HepG2 (cell line): ENCODE measurements around the gene CCDC70. TPM values are rescaled to one million over a fixed set of nuclear protein-coding genes. Genes with fewer than 3 reads are reported as not detected.

Experiments used
- BCL6 ChIP-seq: IDR thresholded peaks from 2 replicates; pipeline ENCODE4 v1.6.1; 2016; ENCODE audit warnings: missing genetic modification reagents, missing compliant biosample characterization
- E2F1 ChIP-seq: sonication (generic); formaldehyde crosslinking; IDR thresholded peaks from 2 replicates; pipeline ENCODE4 v1.5.0; 2020; ENCODE audit warnings: missing genetic modification reagents
- EP300 ChIP-seq, 3 experiments: sonication (generic) in 1 of 3; formaldehyde crosslinking in 1 of 3; IDR thresholded peaks; 2 replicates each; pipeline versions ENCODE4 v1.5.1 to v1.6.1; 2011 to 2020; ENCODE audit warnings: low read depth in 2 of 3, low read length in 2 of 3, borderline replicate concordance in 1 of 3, improper control_type of control experiment in 1 of 3, mild to moderate bottlenecking in 1 of 3, missing genetic modification reagents in 1 of 3, moderate library complexity in 1 of 3
- GMEB2 ChIP-seq: IDR thresholded peaks from 2 replicates; pipeline ENCODE4 v1.6.1; 2016; ENCODE audit warnings: missing biosample characterization, missing genetic modification reagents, low read depth
- HNRNPL ChIP-seq: fragments of 200-400 bp; formaldehyde crosslinking; IDR thresholded peaks from 2 replicates; pipeline ENCODE4 v1.6.1; 2017; ENCODE audit warnings: mild to moderate bottlenecking, low read depth, low read length
- KDM1A ChIP-seq: IDR thresholded peaks from 2 replicates; pipeline ENCODE4 v1.6.1; 2016; ENCODE audit warnings: missing compliant biosample characterization
- PTBP1 ChIP-seq: fragments of 200-400 bp; formaldehyde crosslinking; IDR thresholded peaks from 2 replicates; pipeline ENCODE4 v1.6.1; 2018; ENCODE audit warnings: low read length, low read depth; ENCODE audit not compliant: poor library complexity, severe bottlenecking
- REPIN1 ChIP-seq: sonication (generic); formaldehyde crosslinking; IDR thresholded peaks from 2 replicates; pipeline ENCODE4 v1.8.0; 2022; ENCODE audit warnings: missing genetic modification reagents, low read depth, mild to moderate bottlenecking, borderline replicate concordance
- SATB2 ChIP-seq: sonication (generic); formaldehyde crosslinking; IDR thresholded peaks from 2 replicates; pipeline ENCODE4 v1.5.0; 2020; ENCODE audit warnings: missing genetic modification reagents
- ZBTB26 ChIP-seq: IDR thresholded peaks from 2 replicates; pipeline ENCODE4 v1.6.1; 2016; ENCODE audit warnings: missing compliant biosample characterization, missing genetic modification reagents, borderline replicate concordance
- ZFP1 ChIP-seq: IDR thresholded peaks from 2 replicates; pipeline ENCODE4 v1.6.1; 2016
- ZFP41 ChIP-seq: sonication (generic); formaldehyde crosslinking; IDR thresholded peaks from 2 replicates; pipeline ENCODE4 v1.4.0; 2020; ENCODE audit warnings: mild to moderate bottlenecking, missing genetic modification reagents, borderline replicate concordance
- ZFX ChIP-seq: sonication (generic); formaldehyde crosslinking; IDR thresholded peaks from 2 replicates; pipeline ENCODE4 v1.4.0; 2020; ENCODE audit warnings: mild to moderate bottlenecking, low read depth, missing genetic modification reagents, moderate library complexity
- ZNF33B ChIP-seq: sonication (generic); formaldehyde crosslinking; IDR thresholded peaks from 2 replicates; pipeline ENCODE4 v1.5.1; 2020; ENCODE audit warnings: mild to moderate bottlenecking, missing genetic modification reagents
- ZNF34 ChIP-seq: sonication (generic); formaldehyde crosslinking; IDR thresholded peaks from 2 replicates; pipeline ENCODE4 v1.4.0; 2020; ENCODE audit warnings: mild to moderate bottlenecking, missing genetic modification reagents, borderline replicate concordance
- ZNF644 ChIP-seq: IDR thresholded peaks from 2 replicates; pipeline ENCODE4 v1.6.1; 2016; ENCODE audit warnings: low read depth
- polyA plus RNA-seq, 8 experiments: library from polyadenylated mRNA; depleted of rRNA in 3 of 8; stranded (reverse) in 7 of 8; unstranded in 1 of 8; fragments of >200 nt; fragmentation: Illumina TruSeq in 4 of 8; extraction: Trizol in 4 of 8; gene quantifications; 2 replicates each; pipeline versions ENCODE4 v1.2.1 to v1.2.3, GENCODE V29; 2011 to 2016; ENCODE audit warnings: low read depth in 4 of 8, missing spikeins in 1 of 8, mixed read lengths in 1 of 8; ENCODE audit not compliant: insufficient read depth in 1 of 8
- total RNA-seq, 5 experiments: library from RNA; depleted of rRNA; stranded (reverse); fragments of >200 nt; fragmentation: Illumina TruSeq; extraction: Trizol; gene quantifications; 2 replicates each; pipeline ENCODE4 v1.2.3, GENCODE V29; 2016; ENCODE audit warnings: low read depth in 1 of 5
- TF ChIP-seq, protein P1 (sequence below): sonication (generic); formaldehyde crosslinking; IDR thresholded peaks from 2 replicates; pipeline ENCODE4 v1.4.0; 2020; ENCODE audit warnings: missing genetic modification reagents
- TF ChIP-seq, protein P2 (sequence below): sonication (generic); formaldehyde crosslinking; IDR thresholded peaks from 2 replicates; pipeline ENCODE4 v1.9.0; 2021; ENCODE audit warnings: missing genetic modification reagents, mild to moderate bottlenecking, borderline replicate concordance
- TF ChIP-seq, protein P3 (sequence below): sonication (generic); formaldehyde crosslinking; IDR thresholded peaks from 2 replicates; pipeline ENCODE4 v1.8.1; 2023; ENCODE audit warnings: missing genetic modification reagents, mild to moderate bottlenecking, borderline replicate concordance
- TF ChIP-seq, protein P4 (sequence below): sonication (generic); formaldehyde crosslinking; IDR thresholded peaks from 2 replicates; pipeline ENCODE4 v1.4.0; 2020; ENCODE audit warnings: mild to moderate bottlenecking, missing genetic modification reagents

Gene CCDC70
- total and polyA plus RNA-seq, 2 of the 13 experiments (the other 11 are each of a cell fraction or from before 2014, with no cell fraction given): 0.13 TPM; not detected in 1

DNA sequence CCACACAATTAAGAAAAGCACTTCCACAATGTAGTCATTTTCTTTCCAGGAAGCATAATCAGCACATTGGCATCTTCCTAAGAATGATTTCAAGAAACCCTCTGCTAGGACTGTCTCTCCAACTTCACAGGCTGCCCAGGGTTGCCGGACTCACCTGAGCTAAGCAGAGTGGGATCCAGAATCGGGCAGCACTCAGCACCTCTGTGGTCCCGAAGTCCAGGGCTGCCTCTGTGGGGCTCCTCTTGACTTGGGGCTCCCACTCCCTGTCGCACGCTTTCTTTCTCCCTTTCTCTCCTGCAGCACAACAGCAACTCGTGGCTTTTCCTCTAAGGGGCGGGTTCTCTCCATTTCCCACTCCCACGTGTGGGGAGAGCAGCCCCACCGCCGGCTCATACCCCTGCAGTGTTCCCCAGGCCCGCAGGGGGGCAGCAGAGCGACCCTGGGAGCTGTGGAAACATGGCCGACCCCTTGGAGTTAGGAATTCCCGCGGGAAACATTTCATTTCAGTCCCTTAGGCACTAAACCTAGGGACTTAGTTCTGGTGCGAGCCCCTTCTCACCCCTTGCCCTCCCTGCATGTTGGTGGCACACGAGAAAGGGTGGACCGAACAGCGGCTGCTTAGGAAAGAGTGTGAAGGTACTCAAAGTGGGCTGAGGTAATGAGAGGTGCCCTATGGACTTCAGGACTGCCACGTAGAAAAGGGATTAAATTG, 16.8 kb upstream of the CCDC70 start, which contains the start of gene TMEM272 (continued):
- TF ChIP-seq E2F1 (CRISPR knock-in tag) (no peak), KDM1A (no peak), PTBP1 (no peak), BCL6 (CRISPR knock-in tag) (no peak), ZFP1 (CRISPR knock-in tag) (no peak), REPIN1 (CRISPR knock-in tag) (no peak), ZFP41 (CRISPR knock-in tag) (no peak), ZNF34 (no peak), ZFX (0 out of 2 replicates have a peak, but pooled peaks have one; percentile 27), ZNF33B (CRISPR knock-in tag) (no peak), ZBTB26 (CRISPR knock-in tag) (no peak), GMEB2 (CRISPR knock-in tag) (no peak), EP300 (IDR thresholded peaks at IDR 0.05; ENCODE audit: low read depth in 2 of 2, low read length in 2 of 2) (0 out of 4 replicates have a peak, but pooled peaks of 1 of the 2 experiments have one; percentile 10), EP300 (CRISPR knock-in tag; IDR thresholded peaks at IDR 0.05; ENCODE audit: borderline replicate concordance) (no peak), SATB2 (no peak), HNRNPL (no peak), ZNF644 (CRISPR knock-in tag) (peak; percentile 50; the same call in 1 of the 2 replicates)
- TF ChIP-seq, protein P1, sequence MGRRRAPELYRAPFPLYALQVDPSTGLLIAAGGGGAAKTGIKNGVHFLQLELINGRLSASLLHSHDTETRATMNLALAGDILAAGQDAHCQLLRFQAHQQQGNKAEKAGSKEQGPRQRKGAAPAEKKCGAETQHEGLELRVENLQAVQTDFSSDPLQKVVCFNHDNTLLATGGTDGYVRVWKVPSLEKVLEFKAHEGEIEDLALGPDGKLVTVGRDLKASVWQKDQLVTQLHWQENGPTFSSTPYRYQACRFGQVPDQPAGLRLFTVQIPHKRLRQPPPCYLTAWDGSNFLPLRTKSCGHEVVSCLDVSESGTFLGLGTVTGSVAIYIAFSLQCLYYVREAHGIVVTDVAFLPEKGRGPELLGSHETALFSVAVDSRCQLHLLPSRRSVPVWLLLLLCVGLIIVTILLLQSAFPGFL (CRISPR knock-in tag): no peak
- TF ChIP-seq, protein P2, sequence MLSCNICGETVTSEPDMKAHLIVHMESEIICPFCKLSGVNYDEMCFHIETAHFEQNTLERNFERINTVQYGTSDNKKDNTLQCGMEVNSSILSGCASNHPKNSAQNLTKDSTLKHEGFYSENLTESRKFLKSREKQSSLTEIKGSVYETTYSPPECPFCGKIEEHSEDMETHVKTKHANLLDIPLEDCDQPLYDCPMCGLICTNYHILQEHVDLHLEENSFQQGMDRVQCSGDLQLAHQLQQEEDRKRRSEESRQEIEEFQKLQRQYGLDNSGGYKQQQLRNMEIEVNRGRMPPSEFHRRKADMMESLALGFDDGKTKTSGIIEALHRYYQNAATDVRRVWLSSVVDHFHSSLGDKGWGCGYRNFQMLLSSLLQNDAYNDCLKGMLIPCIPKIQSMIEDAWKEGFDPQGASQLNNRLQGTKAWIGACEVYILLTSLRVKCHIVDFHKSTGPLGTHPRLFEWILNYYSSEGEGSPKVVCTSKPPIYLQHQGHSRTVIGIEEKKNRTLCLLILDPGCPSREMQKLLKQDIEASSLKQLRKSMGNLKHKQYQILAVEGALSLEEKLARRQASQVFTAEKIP: no peak
- TF ChIP-seq, protein P3, sequence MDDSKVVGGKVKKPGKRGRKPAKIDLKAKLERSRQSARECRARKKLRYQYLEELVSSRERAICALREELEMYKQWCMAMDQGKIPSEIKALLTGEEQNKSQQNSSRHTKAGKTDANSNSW (CRISPR knock-in tag): no peak
- TF ChIP-seq, protein P4, sequence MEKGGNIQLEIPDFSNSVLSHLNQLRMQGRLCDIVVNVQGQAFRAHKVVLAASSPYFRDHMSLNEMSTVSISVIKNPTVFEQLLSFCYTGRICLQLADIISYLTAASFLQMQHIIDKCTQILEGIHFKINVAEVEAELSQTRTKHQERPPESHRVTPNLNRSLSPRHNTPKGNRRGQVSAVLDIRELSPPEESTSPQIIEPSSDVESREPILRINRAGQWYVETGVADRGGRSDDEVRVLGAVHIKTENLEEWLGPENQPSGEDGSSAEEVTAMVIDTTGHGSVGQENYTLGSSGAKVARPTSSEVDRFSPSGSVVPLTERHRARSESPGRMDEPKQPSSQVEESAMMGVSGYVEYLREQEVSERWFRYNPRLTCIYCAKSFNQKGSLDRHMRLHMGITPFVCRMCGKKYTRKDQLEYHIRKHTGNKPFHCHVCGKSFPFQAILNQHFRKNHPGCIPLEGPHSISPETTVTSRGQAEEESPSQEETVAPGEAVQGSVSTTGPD (CRISPR knock-in tag): no peak
